ENCODE measurements around the gene GALNT13.

GALNT13 gene

GRCh38 chr2:154133823-154134222, 262.1 kb downstream of the GALNT13 start:
- no peak for DNase-seq

- DNase-seq = no peak
These were observed 268.7 kb downstream of the GALNT13 start for GRCh38 chr2:154140249-154141025.

- DNase-seq = no peak
These were observed 270.8 kb downstream of the GALNT13 start for GRCh38 chr2:154142480-154142879.

DNA sequence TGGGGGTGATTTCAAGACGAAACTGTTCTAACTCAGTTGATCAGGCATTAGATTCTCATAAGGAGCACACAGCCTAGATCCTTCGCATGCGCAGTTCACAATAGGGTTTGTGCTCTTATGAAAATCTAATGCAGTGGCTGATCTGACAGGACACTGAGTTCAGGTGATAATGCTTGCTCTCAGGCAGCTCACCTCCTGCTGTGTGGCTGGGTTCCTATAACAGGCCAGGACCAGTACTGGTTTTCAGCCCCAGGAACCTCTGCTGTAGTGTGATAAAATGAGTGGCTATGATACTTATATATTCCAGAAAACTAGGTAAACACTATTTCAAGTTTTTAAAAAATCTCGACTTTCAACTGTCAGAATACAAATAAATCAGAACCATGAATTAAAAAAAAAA, 271.4 kb downstream of the GALNT13 start:
- DNase-seq = no peak

GRCh38 chr2:154158101-154158500, 286.4 kb downstream of the GALNT13 start:
- no peak for DNase-seq

DNA sequence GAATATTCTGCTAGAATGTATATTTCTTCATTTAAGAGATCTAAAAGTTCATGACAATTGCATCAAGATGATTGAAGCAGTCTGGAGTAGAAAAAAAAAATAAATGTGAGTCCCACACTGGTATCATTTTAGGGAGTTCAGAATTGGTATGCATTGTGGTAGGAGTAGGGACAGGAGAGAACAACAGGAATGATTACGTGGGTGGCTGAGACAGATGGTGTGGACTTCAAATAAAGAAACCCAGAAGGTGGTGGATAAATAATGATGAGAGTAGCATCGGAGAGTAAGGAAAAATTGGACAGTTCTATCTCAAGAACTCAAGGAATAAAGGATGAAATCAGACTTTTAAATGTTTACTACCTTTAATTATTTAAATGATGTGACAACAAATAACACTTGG, 289.6 kb downstream of the GALNT13 start:
- DNase-seq = no peak

- DNase-seq = no peak
These were observed 298.7 kb downstream of the GALNT13 start for GRCh38 chr2:154170400-154170799.

DNA sequence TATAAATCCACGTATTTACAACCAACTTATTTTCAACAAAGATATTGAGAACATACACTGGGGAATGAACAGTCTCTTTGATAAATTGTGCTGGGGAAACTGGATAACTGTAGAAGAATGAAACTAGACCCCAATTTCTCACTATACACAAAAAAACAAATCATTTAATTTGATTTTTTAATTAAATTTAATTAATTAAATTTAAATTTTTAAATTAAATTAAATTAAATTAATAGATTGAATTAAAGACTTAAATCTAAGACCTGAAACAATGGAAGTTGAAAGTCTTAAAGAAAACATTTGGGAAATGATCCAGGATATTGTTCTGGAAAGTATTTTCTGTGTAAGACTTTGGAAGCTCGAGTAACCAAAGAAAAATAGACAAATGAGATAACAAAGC, 301.4 kb downstream of the GALNT13 start:
- DNase-seq = no peak

- no peak for DNase-seq
These were observed 302.2 kb downstream of the GALNT13 start for GRCh38 chr2:154173919-154174318.

GRCh38 chr2:154182008-154182407, 310.3 kb downstream of the GALNT13 start:
- DNase-seq = no peak

GRCh38 chr2:154187948-154188347, 316.2 kb downstream of the GALNT13 start:
- DNase-seq = no peak

GRCh38 chr2:154189953-154190352, 318.2 kb downstream of the GALNT13 start:
- DNase-seq = no peak

DNA sequence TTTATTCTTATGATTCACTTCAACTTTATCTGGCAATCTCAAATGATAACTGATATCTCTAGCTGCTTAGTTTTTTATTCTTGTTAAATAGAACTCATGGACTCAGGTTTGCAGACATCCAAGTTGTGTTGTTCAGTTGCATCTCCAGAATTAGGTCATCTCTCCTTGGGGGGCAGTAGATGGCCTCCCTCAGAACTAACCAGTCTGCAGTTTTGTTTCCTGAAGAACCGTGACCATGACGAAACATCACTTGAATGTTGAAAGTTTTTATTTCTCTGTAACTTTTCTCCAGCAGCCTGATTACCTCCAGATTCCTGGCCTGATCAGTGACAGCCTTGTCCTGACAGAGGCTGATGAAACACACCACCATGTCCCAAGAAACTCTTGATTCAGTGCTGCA, 321.5 kb downstream of the GALNT13 start:
- no peak for DNase-seq

- DNase-seq = no peak
These were observed 323.4 kb downstream of the GALNT13 start for GRCh38 chr2:154194909-154195643.

DNA sequence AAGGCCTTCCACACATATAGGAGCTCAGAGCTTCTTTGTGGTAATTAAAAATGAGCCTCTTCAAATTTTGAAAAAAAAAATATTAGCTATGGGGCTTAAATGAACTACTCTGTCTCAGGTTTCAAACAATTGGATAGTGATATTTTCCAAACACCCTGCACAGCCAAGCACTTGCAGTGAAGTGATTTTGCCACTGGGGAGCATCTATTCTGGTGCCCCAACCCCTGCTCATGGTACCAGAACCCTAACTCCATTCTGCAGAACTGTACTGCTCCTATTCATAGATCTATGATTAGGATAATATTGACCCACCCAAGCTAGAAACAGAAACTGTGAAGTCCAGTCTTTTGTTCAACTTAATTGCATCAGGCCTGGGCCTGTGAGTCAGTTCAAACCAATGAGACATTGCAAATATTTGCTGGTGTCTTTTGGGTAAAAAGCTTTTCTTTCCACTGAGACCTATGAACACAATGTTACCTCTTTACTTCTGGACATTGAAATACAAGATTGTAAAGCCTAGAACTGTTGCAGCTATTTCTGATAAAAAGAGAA, 324.0 kb downstream of the GALNT13 start:
- no peak for DNase-seq

DNA sequence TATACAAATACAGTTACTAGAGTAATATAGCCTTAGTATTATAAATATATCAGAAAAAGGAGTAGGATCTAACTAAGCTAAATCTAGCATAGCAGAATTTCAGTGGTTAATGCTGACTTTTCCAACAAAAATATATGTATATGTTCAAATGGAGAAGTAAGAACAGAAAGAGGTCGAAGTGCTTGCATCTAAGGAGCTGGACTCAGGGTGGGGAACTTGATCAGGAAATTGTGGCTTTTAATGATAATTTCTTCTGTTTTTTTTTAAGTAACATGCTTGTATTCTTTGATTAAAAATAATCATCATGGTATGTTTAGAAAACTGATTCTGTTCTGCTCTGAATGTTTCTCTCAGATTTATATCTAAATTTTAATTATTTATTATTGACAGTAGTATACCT, 327.1 kb downstream of the GALNT13 start:
- DNase-seq = no peak

DNA sequence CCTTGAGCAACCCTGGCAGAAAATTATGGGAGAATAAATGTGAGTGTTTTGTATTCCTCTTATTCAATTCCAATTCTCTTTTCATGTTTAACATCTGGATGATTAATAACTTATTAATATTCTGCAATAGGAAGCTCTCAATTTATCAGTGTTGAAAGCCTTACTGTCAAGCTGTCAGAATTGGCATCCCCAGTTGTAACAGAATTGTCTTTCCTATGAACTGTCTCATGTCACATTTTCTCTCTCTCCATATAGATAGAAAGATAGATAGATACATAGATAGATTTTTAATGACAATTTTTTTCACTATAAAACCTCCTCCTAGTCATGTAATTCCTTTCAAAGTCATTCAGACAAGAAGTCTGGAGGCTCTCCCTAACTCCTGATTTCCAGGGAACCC, 331.5 kb downstream of the GALNT13 start:
- no peak for DNase-seq

DNA sequence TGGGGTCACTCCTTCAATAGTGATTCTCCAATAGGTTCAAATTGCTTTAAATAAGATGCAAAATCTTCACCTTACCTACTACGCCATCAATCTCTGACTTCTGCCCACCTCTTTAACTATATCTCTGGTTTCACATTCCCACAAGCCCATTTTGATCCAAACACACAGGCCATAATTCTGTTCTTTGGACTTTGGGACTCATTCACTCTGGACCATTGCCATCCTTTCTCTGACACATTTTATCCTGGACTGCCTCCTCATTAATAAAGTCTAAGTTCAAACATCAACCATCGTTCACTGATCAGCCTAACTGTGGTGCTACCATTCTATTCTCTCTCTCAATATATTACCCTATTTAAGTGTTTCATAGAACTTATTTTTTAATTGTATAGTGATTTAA, 332.2 kb downstream of the GALNT13 start:
- DNase-seq = no peak

- DNase-seq = no peak
These were observed 335.7 kb downstream of the GALNT13 start for GRCh38 chr2:154207288-154208047.

DNA sequence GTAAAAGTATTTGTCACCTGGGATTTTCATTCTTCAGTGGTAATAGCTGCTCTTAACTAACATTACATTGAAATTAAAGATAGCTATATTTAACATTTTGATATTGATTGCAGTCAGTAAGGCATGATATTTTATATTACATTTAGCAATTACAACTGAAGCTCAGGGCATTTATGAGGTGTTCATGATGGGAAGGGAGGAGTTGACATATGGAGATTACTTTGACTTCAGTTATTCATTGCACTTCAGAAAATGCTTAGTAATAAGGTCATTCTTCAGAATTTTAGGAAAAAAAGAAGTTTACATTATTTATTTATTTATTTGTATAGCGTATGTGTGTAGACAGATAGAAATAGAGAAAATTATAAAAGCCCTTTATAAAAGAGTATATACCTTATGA, 352.0 kb downstream of the GALNT13 start:
- no peak for DNase-seq

DNA sequence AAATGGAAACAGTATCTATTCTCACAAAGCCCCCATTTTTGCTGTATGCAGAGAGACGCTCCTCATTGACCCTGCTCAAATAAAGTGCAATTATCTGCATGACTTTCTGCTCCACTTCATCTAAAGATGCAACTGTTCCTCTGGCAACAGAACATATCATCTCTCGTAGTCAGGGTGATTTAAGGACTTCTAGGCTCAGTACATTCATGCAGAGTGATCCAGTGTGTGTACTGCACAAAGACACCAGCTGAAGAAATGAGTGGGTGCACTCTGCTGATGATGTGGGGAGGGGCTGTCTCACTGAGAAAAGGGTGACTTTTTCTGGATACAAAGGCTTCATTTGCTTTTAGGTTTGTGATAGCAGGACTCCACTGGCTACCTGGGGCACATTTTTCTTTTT, 355.2 kb downstream of the GALNT13 start:
- DNase-seq = no peak

- no peak for DNase-seq
These were observed 357.0 kb downstream of the GALNT13 start for GRCh38 chr2:154228566-154229280.

DNA sequence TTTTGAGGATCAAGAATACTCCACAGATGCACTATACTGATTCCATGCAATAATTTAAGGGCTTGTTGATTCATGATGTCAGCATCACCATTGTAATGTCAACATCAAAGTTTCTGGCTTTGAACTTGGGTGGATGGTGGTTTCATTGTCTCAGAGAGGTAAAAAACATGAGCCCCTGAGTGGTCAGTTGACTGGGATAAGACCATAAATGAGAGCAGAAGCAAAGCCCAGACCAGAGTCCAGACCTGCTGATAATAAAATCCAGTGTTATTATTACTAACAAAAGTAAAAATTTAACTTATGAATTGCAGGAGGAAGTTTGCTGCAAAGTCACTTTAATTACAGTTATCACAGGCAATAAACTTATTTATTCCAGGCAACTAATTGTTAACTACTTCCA, 358.2 kb downstream of the GALNT13 start:
- DNase-seq = no peak
